Measurements from ENCODE around the gene ADAMTS17.

Gene ADAMTS17

GRCh38 chr15:100192097-100193080, 149.4 kb downstream of the ADAMTS17 start:
- DNase-seq = no peak

DNA sequence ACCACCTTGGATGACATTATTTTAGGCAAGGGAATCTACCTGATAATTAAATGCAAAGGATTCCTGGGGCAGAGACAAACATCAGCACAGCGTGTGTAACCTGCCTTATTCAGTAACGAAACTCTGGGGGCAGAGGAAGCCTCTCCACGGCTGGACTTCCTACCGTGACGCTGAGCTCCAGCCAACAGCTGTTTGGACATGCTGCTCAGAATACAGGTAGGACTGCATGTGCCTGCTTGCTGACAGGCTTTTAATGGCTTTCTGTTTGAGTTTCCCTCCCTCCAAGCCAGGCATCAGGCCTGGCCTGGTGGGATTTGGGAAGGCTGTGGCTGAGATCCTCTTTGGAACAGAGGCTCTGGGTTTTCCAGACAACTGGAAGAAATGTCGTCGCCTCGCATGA, 150.6 kb downstream of the ADAMTS17 start:
- no peak for DNase-seq

GRCh38 chr15:100190675-100191074, 151.1 kb downstream of the ADAMTS17 start:
- DNase-seq = no peak

- no peak for DNase-seq
Observed at GRCh38 chr15:100189849-100190248, 151.9 kb downstream of the ADAMTS17 start.

DNA sequence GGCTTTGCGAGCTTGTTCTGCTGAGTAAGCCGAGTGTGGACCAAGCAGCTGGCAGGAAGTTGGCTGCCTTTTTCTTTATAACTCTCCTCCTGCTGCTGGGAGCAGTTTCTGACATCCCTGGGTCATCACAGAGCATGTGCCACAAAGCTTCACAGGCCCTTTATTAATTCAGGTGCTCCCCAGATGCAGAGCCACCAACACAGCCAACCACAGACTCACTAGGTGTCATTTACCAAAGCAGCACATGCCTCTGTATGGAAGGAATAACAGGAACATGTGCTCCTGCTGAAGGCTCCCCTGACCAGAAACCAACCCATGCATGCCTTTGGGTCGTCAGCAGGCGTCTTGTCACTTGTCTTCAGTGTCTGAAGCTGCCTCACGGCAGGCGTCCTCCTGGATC, 152.5 kb downstream of the ADAMTS17 start:
- no peak for DNase-seq

GRCh38 chr15:100187677-100188076, 154.1 kb downstream of the ADAMTS17 start:
- DNase-seq = no peak

DNA sequence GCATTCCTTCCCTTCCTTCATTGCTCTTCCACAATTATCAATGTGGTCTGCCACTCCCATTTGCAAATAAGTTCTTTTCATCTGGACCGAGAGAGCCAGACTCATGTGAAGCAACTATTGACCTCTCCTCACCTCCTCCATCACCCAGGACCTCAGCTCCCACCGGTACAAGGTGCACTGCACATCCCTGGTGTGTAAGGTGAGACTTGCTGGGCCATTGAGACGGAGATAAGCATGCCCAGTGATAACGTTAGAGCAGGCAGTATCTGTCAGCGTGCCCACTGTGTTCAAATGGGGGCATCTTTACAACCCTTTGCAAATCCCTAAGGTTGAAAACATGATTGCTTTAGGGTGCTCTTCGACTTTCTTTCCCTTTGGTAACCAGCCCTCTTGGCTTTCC, 154.8 kb downstream of the ADAMTS17 start:
- no peak for DNase-seq

- DNase-seq = no peak
Observed at GRCh38 chr15:100186366-100186765, 155.4 kb downstream of the ADAMTS17 start.

DNA sequence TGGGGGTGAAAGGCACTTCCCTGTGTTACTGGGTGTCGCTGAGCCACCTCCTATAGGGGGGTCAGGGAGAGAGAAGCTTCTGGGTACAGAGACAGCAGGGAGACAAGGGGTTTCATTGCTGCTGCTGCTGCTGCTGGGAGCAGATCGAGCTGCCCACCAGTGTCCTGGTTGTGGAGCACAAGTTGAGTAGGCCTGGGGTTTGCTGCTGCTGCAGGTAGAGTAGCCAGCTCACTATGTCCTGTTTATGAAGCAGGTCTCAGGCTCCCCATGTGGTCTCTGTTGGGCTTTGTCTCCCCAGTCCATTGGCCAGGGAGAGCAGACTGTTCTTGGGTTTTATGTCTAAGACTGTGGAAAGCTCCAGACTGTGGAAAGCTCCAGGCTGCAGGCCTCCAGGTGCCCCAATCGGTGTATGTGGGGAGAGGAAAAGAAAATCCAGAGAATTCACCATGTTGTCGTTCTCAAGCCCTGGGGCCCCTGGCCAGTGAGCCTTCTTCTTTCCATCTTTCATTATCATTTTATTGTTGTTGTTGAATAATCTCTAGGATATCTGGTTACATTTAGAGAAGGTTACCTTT, 157.8 kb downstream of the ADAMTS17 start:
- no peak for DNase-seq

DNA sequence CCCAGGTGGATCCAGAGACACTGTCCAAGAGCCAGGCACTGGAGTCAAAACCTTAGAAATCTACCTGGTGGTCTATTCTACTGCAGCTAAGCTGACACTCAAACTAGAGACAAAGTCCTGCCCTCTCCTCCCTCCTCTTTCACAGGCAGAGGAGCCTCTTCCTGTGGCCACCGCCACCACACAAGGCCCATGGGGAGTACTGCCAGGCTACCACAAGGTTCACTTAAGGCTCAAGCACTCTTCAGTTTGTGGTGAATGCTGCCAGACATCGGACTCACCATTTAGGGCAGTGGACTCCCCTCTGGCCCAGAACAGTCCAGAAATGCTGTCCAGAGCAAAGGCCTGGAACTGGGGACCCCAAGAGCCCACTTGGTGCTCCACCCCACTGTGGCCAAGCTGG, 160.9 kb downstream of the ADAMTS17 start:
- no peak for DNase-seq

- DNase-seq = no peak
Observed at GRCh38 chr15:100175406-100176114, 166.2 kb downstream of the ADAMTS17 start.

- DNase-seq = no peak
Observed at GRCh38 chr15:100174904-100175275, 166.9 kb downstream of the ADAMTS17 start.

DNA sequence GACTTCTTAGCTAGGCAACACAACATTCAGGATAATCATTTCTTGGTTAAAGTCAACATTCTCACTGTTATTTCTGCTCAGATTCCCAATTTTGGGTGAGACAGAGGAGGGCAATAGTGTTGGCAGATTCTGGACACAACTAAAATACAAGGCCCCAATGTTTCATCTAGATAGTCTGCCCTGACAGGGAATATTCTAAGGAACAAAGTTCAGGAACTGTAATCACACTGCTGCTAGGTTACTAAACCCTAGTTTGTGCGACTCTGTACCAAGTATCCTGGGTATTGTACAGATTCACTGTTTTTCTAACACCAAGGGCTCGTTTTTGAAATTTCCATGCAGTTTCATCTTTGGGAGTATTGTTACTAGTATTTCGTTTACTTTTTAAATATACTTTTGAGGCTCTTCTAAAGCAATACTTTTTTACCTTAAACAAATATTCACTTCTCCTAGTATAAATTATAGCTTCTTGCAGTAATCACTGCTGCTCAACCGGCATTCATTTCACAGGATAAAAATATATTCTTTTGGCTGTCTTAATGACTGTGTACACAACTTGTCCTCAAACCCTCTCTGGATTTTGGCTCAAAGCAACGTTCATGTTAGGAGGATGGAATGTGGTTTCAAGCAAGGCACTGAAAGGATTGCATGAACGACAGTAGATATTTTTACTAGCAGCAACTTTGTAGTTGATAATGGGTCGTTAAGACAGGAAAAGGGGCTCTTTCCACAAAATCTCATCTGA, 167.4 kb downstream of the ADAMTS17 start:
- no peak for DNase-seq

DNA sequence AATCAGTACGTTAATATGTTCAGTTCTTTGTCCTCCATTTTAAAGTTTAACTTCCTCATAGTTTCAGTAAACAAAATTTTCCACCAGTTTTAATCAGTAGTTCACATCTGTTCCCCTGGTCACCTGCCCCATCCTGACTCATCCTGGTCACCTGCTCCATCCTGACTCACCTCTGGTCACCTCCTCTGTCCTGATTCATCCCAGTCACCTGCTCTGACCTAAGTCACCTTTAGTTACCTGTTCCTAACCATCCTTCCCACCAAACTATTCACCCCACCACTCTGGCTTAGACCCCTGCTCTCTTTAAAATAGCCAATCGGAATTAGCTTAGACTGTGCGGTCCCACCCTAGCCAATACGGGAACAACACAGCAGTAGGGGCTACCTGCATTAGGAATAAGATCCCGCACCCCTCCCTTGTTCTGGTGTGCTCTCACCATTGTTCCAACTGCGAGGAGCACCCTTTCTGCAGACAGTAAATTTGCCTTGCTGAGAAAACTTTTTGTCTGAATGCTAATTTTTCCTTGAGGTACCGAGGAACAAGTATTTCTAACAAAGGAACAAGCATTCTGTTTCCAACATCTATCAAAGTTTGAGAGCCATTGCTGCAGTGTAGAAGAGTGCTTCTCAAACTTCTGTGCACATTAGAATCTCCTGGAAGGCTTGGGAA, 169.3 kb downstream of the ADAMTS17 start:
- no peak for DNase-seq

GRCh38 chr15:100171411-100171810, 170.4 kb downstream of the ADAMTS17 start:
- no peak for DNase-seq

GRCh38 chr15:100170291-100171210, 171.2 kb downstream of the ADAMTS17 start:
- no peak for DNase-seq

DNA sequence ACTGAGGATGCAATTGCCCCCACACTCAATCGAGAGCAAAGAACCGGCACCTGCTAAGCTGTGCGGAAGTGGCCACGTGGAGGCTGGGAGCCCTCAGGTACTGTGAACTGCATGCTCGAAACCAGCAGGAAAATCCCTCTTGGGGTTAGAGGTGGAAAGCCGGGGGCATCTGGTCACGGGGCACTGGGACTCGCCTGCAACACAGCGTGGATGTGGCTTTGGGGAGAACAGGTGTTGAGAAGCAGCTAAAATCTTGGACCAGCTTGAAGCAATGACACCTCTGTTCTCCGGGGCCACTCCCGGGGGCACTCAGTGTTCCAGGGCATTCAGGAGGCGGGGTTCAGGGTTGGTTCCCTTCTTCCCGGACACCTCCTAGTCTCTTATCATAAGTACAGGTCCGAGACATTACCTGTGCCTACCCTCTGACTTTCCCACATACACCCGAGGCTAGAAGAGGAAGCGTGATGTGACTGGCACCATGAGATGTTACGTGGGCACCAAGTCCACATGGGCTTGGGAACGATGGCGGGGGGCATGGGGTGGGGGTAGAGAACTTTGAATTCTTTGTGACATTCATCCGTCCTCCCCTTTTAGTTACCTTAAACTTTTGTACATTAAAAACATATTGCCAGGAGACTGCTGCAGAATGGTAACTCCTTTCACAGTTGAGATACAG, 172.0 kb downstream of the ADAMTS17 start:
- no peak for DNase-seq

- DNase-seq = no peak
Observed at GRCh38 chr15:100168787-100169186, 173.0 kb downstream of the ADAMTS17 start.

GRCh38 chr15:100167884-100168375, 173.8 kb downstream of the ADAMTS17 start:
- no peak for DNase-seq

- no peak for DNase-seq
Observed at GRCh38 chr15:100166313-100166712, 175.5 kb downstream of the ADAMTS17 start.

All from activated T-cell treated with anti-CD3 and anti-CD28 coated beads for 4 hours (primary cell).